Measurements from ENCODE around the gene PCSK6.
"Not testable (repeated sequence)": the region's sequence is repeated elsewhere in the genome, so short reads cannot be mapped to it uniquely, and the experiment has no call there.

PCSK6 gene

GRCh38 chr15:101427606-101428487 is 61.7 kb downstream of the PCSK6 start:
- no peak for DNase-seq

- no peak for DNase-seq
Observed at GRCh38 chr15:101426761-101427333, 62.7 kb downstream of the PCSK6 start.

GRCh38 chr15:101425787-101426365 is 63.6 kb downstream of the PCSK6 start:
- DNase-seq, result no peak

- no peak for DNase-seq
Observed at GRCh38 chr15:101424984-101425383, 64.5 kb downstream of the PCSK6 start.

GRCh38 chr15:101420232-101420631 is 69.3 kb downstream of the PCSK6 start:
- no peak for DNase-seq

GRCh38 chr15:101416475-101416874 is 73.0 kb downstream of the PCSK6 start:
- not testable (repeated sequence) for DNase-seq

- DNase-seq, result no peak
Observed at GRCh38 chr15:101413239-101413638, 76.3 kb downstream of the PCSK6 start.

GRCh38 chr15:101411581-101411980 is 77.9 kb downstream of the PCSK6 start:
- no peak for DNase-seq

GRCh38 chr15:101411085-101411484 is 78.4 kb downstream of the PCSK6 start:
- no peak for DNase-seq

- DNase-seq, result no peak
Observed at GRCh38 chr15:101410612-101411011, 78.9 kb downstream of the PCSK6 start.

GRCh38 chr15:101409621-101410020 is 79.9 kb downstream of the PCSK6 start:
- DNase-seq, result no peak

- no peak for DNase-seq
Observed at GRCh38 chr15:101407966-101408775, 81.3 kb downstream of the PCSK6 start.

GRCh38 chr15:101407439-101407838 is 82.1 kb downstream of the PCSK6 start:
- no peak for DNase-seq

GRCh38 chr15:101406526-101407195 is 82.8 kb downstream of the PCSK6 start:
- no peak for DNase-seq

GRCh38 chr15:101406036-101406435 is 83.5 kb downstream of the PCSK6 start:
- DNase-seq, result no peak

GRCh38 chr15:101404245-101404644 is 85.3 kb downstream of the PCSK6 start:
- no peak for DNase-seq

- not testable (repeated sequence) for DNase-seq
Observed at GRCh38 chr15:101402883-101403282, 86.6 kb downstream of the PCSK6 start.

GRCh38 chr15:101401286-101401685 is 88.2 kb downstream of the PCSK6 start:
- DNase-seq, result no peak

- no peak for DNase-seq
Observed at GRCh38 chr15:101399431-101399830, 90.1 kb downstream of the PCSK6 start.

GRCh38 chr15:101398247-101398646 is 91.3 kb downstream of the PCSK6 start:
- no peak for DNase-seq

- DNase-seq, result peak; percentile 59
Observed at GRCh38 chr15:101397521-101398003, 91.9 kb downstream of the PCSK6 start.

- no peak for DNase-seq
Observed at GRCh38 chr15:101396484-101397261, 92.8 kb downstream of the PCSK6 start.

All from hematopoietic multipotent progenitor cell treated with erythropoietin and hydrocortisone succinate and interleukin-3 and kit ligand, for 4 days (in vitro differentiated cells).